Activated CD8-positive, alpha-beta memory T cell treated with anti-CD3 and anti-CD28 coated beads for 4 hours (primary cell): ENCODE data around the gene NFRKB.
"Not testable (repeated sequence)": the region's sequence is repeated elsewhere in the genome, so short reads cannot be mapped to it uniquely, and the experiment has no call there.

ENCODE experiments used
- DNase-seq, 2 donors: peaks; one replicate each; pipeline ENCODE4 v3.0.0-alpha.2; 2020; ENCODE audit warnings: low read depth in 2 of 2

The NFRKB gene

GRCh38 chr11:129894278-129895125, 876 bp downstream of the NFRKB start:
- no peak for DNase-seq

- no peak for DNase-seq
Measured at GRCh38 chr11:129888451-129888850, 6.9 kb downstream of the NFRKB start.

GRCh38 chr11:129885381-129885780, 10.0 kb downstream of the NFRKB start:
- DNase-seq, result no peak

DNA sequence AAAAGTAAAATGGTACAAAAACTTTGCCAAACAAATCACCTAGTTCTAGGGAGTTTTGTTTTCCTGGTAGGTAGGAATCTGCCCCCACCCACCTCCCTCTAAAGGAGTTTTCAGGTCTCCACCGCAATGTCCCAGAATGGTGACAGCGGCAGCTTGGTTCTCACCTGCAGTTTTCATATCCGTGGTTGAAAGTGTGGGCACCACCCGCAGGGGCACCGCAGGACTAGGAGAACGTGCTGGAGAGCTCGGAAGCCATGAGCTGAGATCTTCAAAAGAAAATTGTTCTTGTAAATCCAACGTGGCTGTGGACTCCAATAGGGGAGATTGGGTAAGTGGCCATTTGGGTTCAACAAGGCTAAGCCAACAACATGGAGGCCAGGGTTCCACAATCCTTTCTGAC, 10.8 kb downstream of the NFRKB start:
- no peak for DNase-seq

GRCh38 chr11:129881570-129882170, 13.7 kb downstream of the NFRKB start:
- DNase-seq, result no peak

GRCh38 chr11:129880311-129880710, 15.1 kb downstream of the NFRKB start:
- DNase-seq, result no peak

DNA sequence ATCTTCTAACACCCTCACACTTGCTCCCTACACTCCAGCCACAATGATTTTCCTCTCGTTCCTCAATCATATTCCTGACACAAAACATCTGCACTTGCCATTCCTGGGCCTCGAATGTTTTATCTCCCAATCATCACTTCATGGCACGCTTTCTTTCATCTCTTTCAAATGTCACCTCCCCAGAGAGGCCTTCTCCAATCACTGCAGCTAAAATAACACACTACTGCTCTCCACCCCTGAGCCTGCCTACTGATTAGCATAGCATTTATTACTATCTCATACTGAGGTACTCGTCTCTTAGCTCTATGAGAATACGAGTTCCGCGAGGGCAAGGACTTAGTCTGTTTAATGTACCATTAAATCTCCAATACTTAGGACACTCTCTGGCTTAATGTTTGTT, 23.5 kb downstream of the NFRKB start:
- no peak for DNase-seq

- not testable (repeated sequence) for DNase-seq
Measured at GRCh38 chr11:129868626-129869025, 26.8 kb downstream of the NFRKB start.

GRCh38 chr11:129866311-129866710, 29.1 kb downstream of the NFRKB start:
- no peak for DNase-seq

DNA sequence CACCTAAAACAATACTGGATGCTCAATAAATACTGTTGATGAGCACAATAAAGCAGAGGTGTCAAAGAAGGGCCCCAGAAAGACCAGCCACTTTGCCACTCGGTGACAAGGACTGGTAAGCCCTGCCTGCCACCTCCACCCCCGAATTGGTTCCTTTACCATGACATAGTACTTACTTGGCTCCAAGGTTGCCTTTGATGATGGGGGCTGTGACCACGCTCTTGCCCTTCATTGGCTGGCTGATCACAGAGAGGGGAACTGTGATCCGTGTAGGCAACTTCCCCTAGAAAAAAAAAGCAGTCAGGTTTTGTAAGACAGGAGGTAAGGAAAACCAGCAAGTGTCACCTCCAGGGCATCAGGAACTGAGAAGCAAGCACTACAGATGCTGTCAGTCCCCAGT, 29.7 kb downstream of the NFRKB start:
- no peak for DNase-seq

GRCh38 chr11:129864811-129865210, 30.6 kb downstream of the NFRKB start:
- DNase-seq, result no peak

DNA sequence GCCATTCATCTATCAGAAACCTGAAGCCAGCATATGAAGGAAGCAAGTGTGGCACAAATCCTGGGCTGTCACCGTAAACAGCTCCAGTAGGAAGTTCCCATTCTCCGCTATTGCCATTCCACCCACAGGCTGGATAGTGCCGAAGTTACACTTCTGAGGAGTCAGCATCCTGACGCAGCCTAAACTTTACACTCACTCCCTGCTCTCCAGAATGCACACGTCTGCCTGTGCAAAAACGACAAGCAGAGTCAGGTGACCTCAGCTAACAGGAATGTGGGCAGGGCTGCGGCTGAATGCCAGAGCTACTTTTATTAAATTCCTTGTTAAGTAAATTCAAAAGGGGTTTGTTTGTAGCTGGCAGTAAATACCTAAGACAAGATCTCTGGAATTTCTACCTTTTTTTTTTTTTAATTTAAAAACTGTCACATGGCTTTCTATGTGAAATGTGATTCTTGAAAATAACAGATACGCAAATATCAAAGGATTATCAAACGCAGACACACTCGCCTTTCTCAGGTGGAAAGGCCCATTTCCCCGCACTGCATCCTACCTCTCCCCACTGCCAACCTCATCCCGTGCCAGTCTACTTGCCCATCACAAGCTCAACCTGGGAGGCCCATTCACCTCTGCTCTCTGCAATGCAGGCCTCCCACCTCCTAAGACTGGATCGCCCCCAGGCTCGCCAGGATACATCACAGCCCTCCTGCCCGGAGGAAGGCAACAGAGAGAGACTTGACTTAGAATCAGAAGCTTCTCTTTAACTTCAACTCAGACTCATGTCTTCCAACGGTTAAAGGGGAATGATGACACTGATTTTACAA, 33.5 kb downstream of the NFRKB start:
- no peak for DNase-seq

- no peak for DNase-seq
Measured at GRCh38 chr11:129856036-129856435, 39.3 kb downstream of the NFRKB start.

DNA sequence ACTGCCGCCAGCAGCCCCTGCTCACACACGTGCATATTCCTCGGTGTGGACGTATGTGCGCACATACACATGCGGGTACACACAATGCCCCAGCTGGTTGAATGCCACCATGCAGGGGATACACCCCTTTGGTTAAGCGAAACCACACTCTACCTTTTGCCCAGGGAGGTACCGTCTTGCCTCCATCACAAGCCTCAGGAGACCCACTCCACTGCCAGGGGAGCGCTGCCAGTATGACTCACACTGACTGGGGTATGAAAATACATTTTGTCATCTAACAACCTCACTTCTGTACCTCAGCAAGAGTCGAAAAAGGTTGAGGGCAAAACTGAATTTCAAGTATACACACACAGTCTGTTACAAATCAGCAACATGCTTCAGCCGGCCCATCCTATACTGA, 40.3 kb downstream of the NFRKB start:
- no peak for DNase-seq

DNA sequence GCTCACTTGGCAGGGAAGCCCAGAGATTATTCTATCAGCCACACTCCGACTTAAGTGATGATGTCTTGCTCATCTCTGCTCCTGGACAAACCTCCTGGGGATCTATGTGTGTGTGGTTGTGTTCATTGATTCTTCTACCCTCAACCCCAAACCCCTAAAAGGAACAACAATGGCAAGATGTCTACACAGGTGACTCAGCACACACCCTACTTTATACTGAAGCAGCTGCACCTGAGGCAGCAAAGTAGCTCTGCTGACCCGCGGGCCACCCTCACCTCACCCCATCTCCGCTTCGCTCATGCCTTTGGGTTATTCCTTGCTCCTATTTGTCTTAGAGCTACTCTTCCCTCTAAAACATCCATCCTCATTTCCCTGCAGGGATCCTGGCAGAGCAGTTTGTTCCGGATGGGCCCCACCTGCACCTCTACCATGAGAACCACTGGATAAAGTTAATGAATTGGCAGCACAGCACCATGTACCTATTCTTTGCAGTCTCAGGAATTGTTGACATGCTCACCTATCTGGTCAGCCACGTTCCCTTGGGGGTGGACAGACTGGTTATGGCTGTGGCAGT, 41.1 kb downstream of the NFRKB start:
- no peak for DNase-seq

GRCh38 chr11:129853518-129854231, 41.7 kb downstream of the NFRKB start:
- peak in 1 of 2 donors; percentile 19 for DNase-seq

DNA sequence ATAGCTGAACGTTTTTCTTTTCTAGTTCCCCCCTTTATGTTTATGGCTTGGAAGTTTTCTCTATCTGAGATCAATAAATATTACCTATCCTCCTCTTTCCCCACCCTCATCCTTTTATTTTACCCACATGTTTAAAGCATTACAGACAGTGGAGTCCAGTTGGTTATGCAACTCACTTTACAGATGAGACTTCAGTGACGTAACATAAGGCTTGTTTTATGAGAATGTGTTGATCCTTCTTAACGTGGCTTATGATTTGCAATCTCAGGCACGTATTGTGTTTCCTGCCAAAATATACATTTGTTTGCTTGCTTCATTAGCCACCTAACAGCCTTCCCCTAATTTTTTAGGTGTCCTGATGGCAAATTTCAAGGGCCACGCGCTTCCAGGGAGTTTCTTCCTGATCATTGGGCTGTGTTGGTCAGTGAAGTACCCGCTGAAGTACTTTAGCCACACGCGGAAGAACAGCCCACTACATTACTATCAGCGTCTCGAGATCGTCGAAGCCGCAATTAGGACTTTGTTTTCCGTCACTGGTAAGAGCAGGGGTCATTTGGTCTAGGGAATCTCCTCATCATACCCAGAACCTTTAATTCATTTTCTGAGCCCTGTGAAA, 43.1 kb downstream of the NFRKB start:
- DNase-seq, result no peak

DNA sequence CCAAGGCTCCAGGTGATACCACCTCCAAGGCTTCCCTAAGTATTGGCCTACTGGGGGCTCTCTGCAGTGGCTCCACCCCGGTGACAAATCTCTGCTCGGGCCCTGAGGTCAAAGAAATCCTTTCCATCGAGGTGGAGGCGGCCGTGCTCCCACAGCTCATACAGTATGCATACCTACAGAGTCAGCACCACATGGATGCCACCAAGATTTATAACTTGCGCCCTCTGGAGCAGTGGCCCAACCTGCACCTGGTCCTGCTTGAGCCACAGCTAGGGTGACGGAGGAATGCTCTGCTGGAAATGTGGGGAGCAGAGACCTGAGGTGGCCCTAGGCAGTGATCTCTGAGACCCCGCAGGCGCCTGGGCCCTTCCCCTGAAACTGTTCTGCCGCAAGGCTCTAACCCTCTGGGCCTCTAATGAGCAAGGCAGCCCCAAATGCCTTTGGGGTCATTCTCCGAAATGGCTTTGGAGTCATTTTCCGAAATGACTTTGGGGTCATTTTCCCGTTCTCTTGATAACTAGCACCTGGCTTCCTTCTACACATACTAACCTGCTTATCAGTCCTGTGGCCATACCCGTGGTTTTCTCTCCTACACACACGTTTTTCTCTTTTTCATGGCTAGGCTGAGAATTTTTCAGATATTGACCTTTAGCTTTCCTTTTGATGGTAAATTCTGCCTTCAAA, 45.8 kb downstream of the NFRKB start:
- no peak for DNase-seq

- DNase-seq, result not testable (repeated sequence)
Measured at GRCh38 chr11:129847361-129847760, 48.0 kb downstream of the NFRKB start.

GRCh38 chr11:129846508-129847335, 48.7 kb downstream of the NFRKB start:
- DNase-seq, result no peak
